Purkinje cell (primary cell): ENCODE results near the gene OR51D1. TPM values are rescaled to one million over a fixed set of nuclear protein-coding genes. Genes with fewer than 3 reads are reported as not detected.

Experiments
- polyA plus RNA-seq: library from polyadenylated mRNA; unstranded; fragments of >200 nt; fragmentation: Nextera tagmentation; gene quantifications from 2 replicates; pipeline ENCODE4 v1.2.1, GENCODE V29; 2014

Gene OR51D1
- not detected in 2 replicates for polyA plus RNA-seq

GRCh38 chr11:4636962-4637661 lies at the start of gene OR51D1:
Gene OR51D1 (plus strand): TSS chr11:4637477. CDS start chr11:4639791, 2,314 bp downstream.

GRCh38 chr11:4593739-4594138 lies 43.5 kb upstream of the OR51D1 start, which contains the start of gene OR52I1:
Gene OR52I1 (plus strand): TSS chr11:4594039. CDS start chr11:4594039, 0 bp downstream.

GRCh38 chr11:4607781-4608666 lies 29.3 kb upstream of the OR51D1 start, which contains the start of gene TRIM68:
Gene TRIM68 (minus strand): TSS chr11:4608231. CDS start chr11:4605504, 2,727 bp downstream.

GRCh38 chr11:4643682-4644081 lies 6.4 kb downstream of the OR51D1 start, which contains the start of gene OR51E1:
Gene OR51E1 (plus strand): TSS chr11:4643982. CDS start chr11:4652527, 8,545 bp downstream.

Other genes starting within 250 kb of the OR51D1 start
- 2.8 and 4.3 TPM in 2 replicates for gene TRIM21, start 243.8 kb upstream of the OR51D1 start, polyA plus RNA-seq
- not detected in 2 replicates for gene OR52K2, start 188.2 kb upstream of the OR51D1 start, polyA plus RNA-seq
- not detected in 2 replicates for gene OR52K1, start 154.8 kb upstream of the OR51D1 start, polyA plus RNA-seq
- not detected in 2 replicates for gene OR52M1, start 92.3 kb upstream of the OR51D1 start, polyA plus RNA-seq
- gene OR52I2, start 55.7 kb upstream of the OR51D1 start, polyA plus RNA-seq = not detected in 2 replicates
- not detected in 2 replicates for gene OR52I1, start 43.4 kb upstream of the OR51D1 start, polyA plus RNA-seq
- 5.0 and 6.0 TPM in 2 replicates for gene TRIM68, start 29.2 kb upstream of the OR51D1 start, polyA plus RNA-seq
- not detected in 2 replicates for gene OR51E1, start 6.5 kb downstream of the OR51D1 start, polyA plus RNA-seq
- gene OR51E2, start 60.4 kb downstream of the OR51D1 start, polyA plus RNA-seq = not detected in 2 replicates
- gene MMP26, start 67.3 kb downstream of the OR51D1 start, polyA plus RNA-seq = not detected in 2 replicates
- not detected in 2 replicates for gene OR51F1, start 132.5 kb downstream of the OR51D1 start, polyA plus RNA-seq
- gene OR52R1, start 166.9 kb downstream of the OR51D1 start, polyA plus RNA-seq = not detected in 2 replicates
- not detected in 2 replicates for gene OR51F2, start 183.8 kb downstream of the OR51D1 start, polyA plus RNA-seq
- gene OR51S1, start 211.7 kb downstream of the OR51D1 start, polyA plus RNA-seq = not detected in 2 replicates
- not detected in 2 replicates for gene OR51T1, start 244.4 kb downstream of the OR51D1 start, polyA plus RNA-seq